Measurements from ENCODE around the gene NEDD4L. TPM values are rescaled to one million over a fixed set of nuclear protein-coding genes. Genes with fewer than 3 reads are reported as not detected.

The NEDD4L gene
- total RNA-seq, 2 experiments from 2014 or later: 3.4 to 4.3 TPM

GRCh38 chr18:58028109-58028784, 15.8 kb upstream of the NEDD4L start:
- ATAC-seq (no peak), DNase-seq (no peak)
- H3K9me3 Mint-ChIP-seq (ENCODE audit: insufficient read depth): no peaks in the 10 kb centered on the region
- no peaks in the 10 kb centered on the region for H3K4me1 Mint-ChIP-seq (ENCODE audit: low read depth)
- CTCF ChIA-PET: no interaction called here
- POLR2A ChIA-PET: no interaction called here
- H3K27me3 Mint-ChIP-seq (ENCODE audit: low read depth): peaks cover 4% of the 10 kb centered on the region
- no peak overlapping the region for H3K27ac Mint-ChIP-seq
- H3K36me3 Mint-ChIP-seq (ENCODE audit: low read depth): no peaks in the 10 kb centered on the region
- no peak overlapping the region for H3K4me3 Mint-ChIP-seq

GRCh38 chr18:58032233-58032632, 11.8 kb upstream of the NEDD4L start:
- no peak overlapping the region for H3K4me3 Mint-ChIP-seq
- H3K27me3 Mint-ChIP-seq (ENCODE audit: low read depth): peaks cover 20% of the 10 kb centered on the region
- H3K27ac Mint-ChIP-seq: no peak overlapping the region
- ChIA-PET POLR2A (no interaction called here), CTCF (no interaction called here)
- H3K4me1 Mint-ChIP-seq (ENCODE audit: low read depth): no peaks in the 10 kb centered on the region
- no peaks in the 10 kb centered on the region for H3K9me3 Mint-ChIP-seq (ENCODE audit: insufficient read depth)
- ATAC-seq: no peak
- no peaks in the 10 kb centered on the region for H3K36me3 Mint-ChIP-seq (ENCODE audit: low read depth)
- no peak for DNase-seq

DNA sequence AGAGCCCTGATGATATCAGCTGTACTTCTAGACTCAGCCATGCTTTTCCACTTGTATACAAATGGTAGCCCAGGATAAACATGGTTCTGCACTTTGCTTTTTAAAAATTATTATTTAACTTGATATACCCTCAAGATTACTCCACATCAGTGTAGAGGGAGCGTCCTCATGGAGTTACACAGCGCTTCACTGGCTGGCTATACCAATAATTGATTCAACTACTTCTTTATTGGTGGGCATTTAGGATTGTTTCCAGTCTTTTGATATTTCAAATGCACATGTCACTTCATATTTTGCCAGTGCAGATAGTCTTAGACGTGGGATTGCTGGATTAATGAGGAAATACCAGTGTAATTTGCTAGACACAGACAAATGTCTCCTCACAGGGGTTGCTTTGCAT, 10.8 kb upstream of the NEDD4L start:
- ATAC-seq: no peak
- no peaks in the 10 kb centered on the region for H3K4me1 Mint-ChIP-seq (ENCODE audit: low read depth)
- no peak overlapping the region for H3K27ac Mint-ChIP-seq
- ChIA-PET CTCF (no interaction called here), POLR2A (no interaction called here)
- DNase-seq: no peak
- no peak overlapping the region for H3K4me3 Mint-ChIP-seq
- H3K9me3 Mint-ChIP-seq (ENCODE audit: insufficient read depth): no peaks in the 10 kb centered on the region
- H3K36me3 Mint-ChIP-seq (ENCODE audit: low read depth): no peaks in the 10 kb centered on the region
- H3K27me3 Mint-ChIP-seq (ENCODE audit: low read depth): peaks cover 23% of the 10 kb centered on the region

- peaks cover 28% of the 10 kb centered on the region for H3K27me3 Mint-ChIP-seq (ENCODE audit: low read depth)
- H3K4me3 Mint-ChIP-seq: no peak overlapping the region
- DNase-seq: no peak
- CTCF ChIA-PET: no interaction called here
- no peak overlapping the region for H3K27ac Mint-ChIP-seq
- no peaks in the 10 kb centered on the region for H3K9me3 Mint-ChIP-seq (ENCODE audit: insufficient read depth)
- POLR2A ChIA-PET: no interaction called here
- no peak for ATAC-seq
- no peaks in the 10 kb centered on the region for H3K4me1 Mint-ChIP-seq (ENCODE audit: low read depth)
- H3K36me3 Mint-ChIP-seq (ENCODE audit: low read depth): no peaks in the 10 kb centered on the region
These were observed 9.7 kb upstream of the NEDD4L start for GRCh38 chr18:58034370-58034769.

DNA sequence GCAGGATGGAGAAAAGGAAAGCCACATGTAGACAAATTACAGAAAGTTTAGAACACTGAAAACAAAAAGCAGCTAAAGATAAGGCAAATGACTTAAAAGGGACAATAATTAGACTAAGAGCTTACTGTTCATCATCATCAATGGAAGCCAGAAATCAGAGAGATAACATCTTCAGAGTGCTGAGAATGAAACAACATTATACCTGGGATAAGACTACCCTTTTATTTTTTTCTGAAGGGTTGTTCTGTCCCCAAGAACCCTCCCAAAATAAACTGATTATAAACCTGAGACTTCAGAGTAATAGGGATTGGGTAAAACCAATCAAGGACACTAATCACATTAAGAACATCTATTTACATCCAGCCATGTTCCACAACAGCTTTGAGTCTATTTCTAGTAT, 6.9 kb upstream of the NEDD4L start:
- CTCF ChIA-PET: interaction anchor here (1.2 to 2.0 kb wide), 3 partner anchors 17 to 99 kb away, joined by 3 to 4 read pairs (median 3); no protein-coding TSS in a partner anchor
- POLR2A ChIA-PET: no interaction called here
- Mint-ChIP-seq H3K9me3 (ENCODE audit: insufficient read depth) (no peaks in the 10 kb centered on the region), H3K27me3 (ENCODE audit: low read depth) (peaks cover 31% of the 10 kb centered on the region), H3K36me3 (ENCODE audit: low read depth) (no peaks in the 10 kb centered on the region), H3K4me3 (no peak overlapping the region), H3K4me1 (ENCODE audit: low read depth) (peaks cover 3% of the 10 kb centered on the region), H3K27ac (no peak overlapping the region)
- no peak for DNase-seq
- ATAC-seq: no peak

DNA sequence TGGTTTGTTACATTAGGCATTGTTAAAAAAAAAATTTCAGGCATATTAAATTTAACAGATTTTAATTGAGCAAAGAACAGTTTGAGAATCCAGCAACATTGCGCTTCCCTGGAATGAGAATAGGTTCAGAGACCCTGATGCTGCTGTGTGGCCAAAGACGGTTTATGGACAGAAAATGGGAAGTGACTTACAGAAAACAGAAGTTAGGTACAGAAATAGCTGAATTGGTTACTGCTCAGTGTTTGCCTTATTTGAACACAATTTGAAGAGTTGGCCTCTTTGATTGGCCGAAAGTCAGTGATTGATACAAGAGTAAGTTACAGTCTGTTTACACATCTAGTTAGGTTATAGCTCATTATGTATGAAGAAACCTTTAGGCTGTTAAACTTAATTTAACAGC, 6.0 kb upstream of the NEDD4L start:
- Mint-ChIP-seq H3K27me3 (ENCODE audit: low read depth) (peaks cover 35% of the 10 kb centered on the region), H3K4me1 (ENCODE audit: low read depth) (peaks cover 9% of the 10 kb centered on the region), H3K27ac (no peak overlapping the region), H3K36me3 (ENCODE audit: low read depth) (no peaks in the 10 kb centered on the region), H3K9me3 (ENCODE audit: insufficient read depth) (no peaks in the 10 kb centered on the region), H3K4me3 (no peak overlapping the region)
- ChIA-PET POLR2A (no interaction called here), CTCF (interaction anchor here (0.7 to 2.0 kb wide), 3 partner anchors 18 to 726 kb away, joined by 3 to 4 read pairs (median 3); no protein-coding TSS in a partner anchor)
- ATAC-seq (no peak), DNase-seq (no peak)

DNA sequence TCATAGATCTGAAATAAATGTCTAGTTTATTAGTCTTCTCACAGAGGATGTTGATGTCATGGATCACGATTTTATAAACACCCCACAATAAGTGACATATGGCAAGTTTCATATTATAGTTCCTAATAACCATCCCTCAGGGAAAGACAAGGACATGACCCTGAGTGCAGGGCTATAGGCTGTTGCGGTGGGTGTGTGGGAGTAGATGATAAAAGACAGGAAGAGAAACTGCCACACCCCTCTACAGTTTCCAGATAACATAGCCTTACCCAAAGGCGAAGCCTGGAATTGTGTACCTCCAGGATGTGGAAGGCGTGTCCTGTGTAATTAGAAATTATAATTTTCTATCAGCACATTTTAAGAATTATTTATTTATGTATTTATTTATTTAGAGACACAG, 2.4 kb upstream of the NEDD4L start:
- Mint-ChIP-seq H3K4me1 (ENCODE audit: low read depth) (peaks cover 25% of the 10 kb centered on the region), H3K36me3 (ENCODE audit: low read depth) (no peaks in the 10 kb centered on the region), H3K27ac (no peak overlapping the region), H3K9me3 (ENCODE audit: insufficient read depth) (no peaks in the 10 kb centered on the region), H3K4me3 (no peak overlapping the region), H3K27me3 (ENCODE audit: low read depth) (peaks cover 35% of the 10 kb centered on the region)
- ChIA-PET CTCF (interaction anchor here (0.7 to 2.9 kb wide), 8 partner anchors 11 to 160 kb away, joined by 3 to 15 read pairs (median 4); no protein-coding TSS in a partner anchor), POLR2A (no interaction called here)
- ATAC-seq: no peak
- DNase-seq: no peak

DNA sequence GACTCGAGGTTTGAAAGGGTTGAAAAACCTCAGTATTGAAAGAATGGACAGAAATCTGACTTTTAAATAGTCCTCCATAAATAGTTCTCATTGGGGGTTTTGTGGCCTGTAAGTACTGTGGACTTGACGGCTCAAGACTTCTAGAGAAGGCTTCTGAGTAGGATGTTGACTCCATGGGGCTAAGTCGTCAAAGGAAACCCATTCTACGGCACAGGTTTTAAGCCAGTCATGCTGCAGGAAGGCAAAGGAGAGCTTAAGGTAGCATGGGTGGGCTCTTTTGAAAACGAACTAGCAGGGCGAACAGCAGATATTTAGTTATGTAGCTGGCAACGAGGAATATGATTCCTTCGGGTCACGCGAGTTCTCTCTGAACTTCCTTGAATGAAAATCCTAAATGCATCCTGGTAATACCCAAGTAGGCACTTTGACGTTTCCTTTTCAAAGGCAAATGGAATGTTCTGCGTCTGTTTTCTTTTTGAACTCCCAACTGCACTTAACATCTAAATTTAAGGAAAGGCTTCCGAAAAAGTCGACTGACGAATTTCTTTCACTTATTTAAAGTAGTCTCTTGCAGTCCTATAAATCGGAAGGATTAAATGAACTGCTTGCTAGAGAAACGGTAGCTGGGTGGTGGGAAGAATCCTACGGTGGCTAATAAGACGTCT, 1.1 kb upstream of the NEDD4L start:
- Mint-ChIP-seq H3K4me3 (peak overlapping the region; percentile 81), H3K9me3 (ENCODE audit: insufficient read depth) (no peaks in the 10 kb centered on the region), H3K4me1 (ENCODE audit: low read depth) (peaks cover 25% of the 10 kb centered on the region), H3K36me3 (ENCODE audit: low read depth) (no peaks in the 10 kb centered on the region), H3K27me3 (ENCODE audit: low read depth) (peaks cover 36% of the 10 kb centered on the region), H3K27ac (no peak overlapping the region)
- ChIA-PET POLR2A (interaction anchor here (0.7 kb wide), 1 partner anchor 17 kb away, joined by 3 read pairs; no protein-coding TSS in a partner anchor), CTCF (interaction anchor here (0.9 to 2.9 kb wide), 14 partner anchors 9 to 140 kb away, joined by 3 to 21 read pairs (median 4); no protein-coding TSS in a partner anchor)
- ATAC-seq (no peak), DNase-seq (no peak)

DNA sequence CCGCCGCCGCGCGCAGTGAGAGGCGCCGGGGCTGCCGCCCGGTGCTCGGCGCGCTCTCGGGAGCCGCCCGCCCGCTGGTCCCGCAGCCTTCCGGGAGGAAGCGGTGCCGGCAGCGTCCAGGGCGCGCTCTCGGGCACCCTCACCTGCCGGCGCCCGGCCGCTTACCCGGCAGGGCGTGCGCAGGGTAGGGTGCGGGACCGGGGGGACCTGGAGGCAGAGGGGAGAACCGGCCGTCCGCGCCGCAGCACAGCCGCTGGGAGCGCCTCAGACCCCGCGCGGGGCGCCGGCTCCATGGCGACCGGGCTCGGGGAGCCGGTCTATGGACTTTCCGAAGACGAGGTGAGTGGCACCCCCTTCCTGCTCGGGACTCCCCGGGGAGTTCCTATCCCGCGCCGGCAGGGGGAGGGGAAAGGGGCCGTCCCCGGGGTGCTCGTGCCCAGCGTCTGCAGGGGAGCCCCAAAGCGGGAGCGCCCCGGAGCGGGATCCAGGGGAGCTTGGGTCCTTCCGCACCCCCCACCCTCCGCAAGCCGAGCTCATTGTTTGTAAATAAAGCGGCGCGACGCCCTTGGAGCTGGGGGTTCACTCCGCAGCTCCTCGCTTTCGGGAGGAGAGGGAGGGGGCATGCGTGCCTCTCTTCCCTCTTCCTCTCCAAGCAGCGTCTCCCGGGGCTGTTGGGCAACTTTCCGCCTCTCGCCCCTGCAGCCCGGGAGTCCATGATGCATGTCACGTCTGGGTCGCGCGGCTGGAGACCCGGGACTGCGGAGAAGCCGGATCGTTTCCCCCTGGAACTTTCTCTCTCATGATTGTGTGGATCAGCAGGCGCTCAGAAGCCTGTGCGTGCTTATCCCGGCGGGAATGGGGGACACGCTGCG, 580 bp downstream of the NEDD4L start:
- DNase-seq (peak; percentile 47), ATAC-seq (peak; percentile 50)
- Mint-ChIP-seq H3K36me3 (ENCODE audit: low read depth) (no peaks in the 10 kb centered on the region), H3K4me3 (peak overlapping the region; percentile 87), H3K4me1 (ENCODE audit: low read depth) (peaks cover 25% of the 10 kb centered on the region), H3K9me3 (ENCODE audit: insufficient read depth) (no peaks in the 10 kb centered on the region), H3K27ac (peak overlapping the region; percentile 55), H3K27me3 (ENCODE audit: low read depth) (peaks cover 28% of the 10 kb centered on the region)
- CTCF ChIA-PET: interaction anchor here (0.7 to 1.7 kb wide), 4 partner anchors 11 to 136 kb away, joined by 3 to 6 read pairs (median 3); no protein-coding TSS in a partner anchor
- POLR2A ChIA-PET: no interaction called here

GRCh38 chr18:58045242-58046092, 1.4 kb downstream of the NEDD4L start:
- Mint-ChIP-seq H3K4me3 (peak overlapping the region; percentile 87), H3K9me3 (ENCODE audit: insufficient read depth) (no peaks in the 10 kb centered on the region), H3K27me3 (ENCODE audit: low read depth) (peaks cover 25% of the 10 kb centered on the region), H3K36me3 (ENCODE audit: low read depth) (no peaks in the 10 kb centered on the region), H3K4me1 (ENCODE audit: low read depth) (peaks cover 25% of the 10 kb centered on the region), H3K27ac (peak overlapping the region; percentile 55)
- ATAC-seq (no peak), DNase-seq (peak; percentile 36)
- ChIA-PET POLR2A (no interaction called here), CTCF (interaction anchor here (0.7 to 1.7 kb wide), 6 partner anchors 10 to 135 kb away, joined by 3 to 7 read pairs (median 4); no protein-coding TSS in a partner anchor)
